ENCODE measurements around the gene DDX10.

DNA sequence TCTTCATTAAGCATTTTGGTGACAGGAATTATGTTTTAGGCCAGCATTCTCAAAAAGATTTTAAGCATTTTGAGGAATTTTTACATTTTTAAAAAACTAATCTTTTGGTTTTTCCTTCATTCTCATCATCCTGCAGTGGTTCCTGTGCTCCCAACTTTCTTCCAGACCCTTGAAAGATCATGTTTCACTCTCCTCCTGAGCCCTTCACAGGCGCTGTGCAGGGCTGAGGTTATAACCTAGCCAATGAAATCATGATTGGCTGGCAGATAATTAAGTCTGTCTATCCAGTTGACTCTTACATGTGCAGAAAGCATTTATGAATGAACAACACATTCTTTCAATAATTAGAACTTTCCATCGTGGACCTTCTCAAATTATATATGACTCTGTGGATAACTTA lies 226.3 kb downstream of the DDX10 start:
- TF ChIP-seq POLR2A (IDR thresholded peaks at IDR 0.05; ENCODE audit: low read length) (no peak), GATA1 (IDR thresholded peaks at IDR 0.05; ENCODE audit: low read depth, low read length) (no peak)

All from erythroblast (primary cell).